SK-N-SH (cell line): ENCODE results near the gene PRDM7. TPM values are rescaled to one million over a fixed set of nuclear protein-coding genes. Genes with fewer than 3 reads are reported as not detected.
A peak's percentile ranks its signal among the peaks of the same experiment; 100 is the strongest.
"Not testable (repeated sequence)": the region's sequence is repeated elsewhere in the genome, so short reads cannot be mapped to it uniquely, and the experiment has no call there.

Experiments
- CTCF ChIA-PET: fragments of 300-600, 350-600 bp; formaldehyde crosslinking; extraction: SDS; loops from one replicate; lab custom pipeline; 2021; lab: Yijun Ruan, JAX
- POLR2A ChIA-PET: fragments of 350-600 bp; sonication (Branson Sonifier 250); formaldehyde crosslinking; extraction: SDS; loops from one replicate; lab custom pipeline; 2020; ENCODE audit warnings: antibody characterized with exemption, inconsistent platforms; lab: Yijun Ruan, JAX
- DNase-seq: peaks from one replicate; pipeline ENCODE4 v3.0.0; 2012
- H2AFZ ChIP-seq: fragments of 200-600 bp; sonication (generic); 2 replicates; pipeline ENCODE4 v1.8.1; 2016; ENCODE audit warnings: antibody characterized with exemption, mild to moderate bottlenecking, low read depth
- H3F3A ChIP-seq: fragments of 200-600 bp; sonication (generic); replicated peaks from 2 replicates; pipeline ENCODE3; 2016; ENCODE audit warnings: antibody characterized with exemption, mild to moderate bottlenecking; ENCODE audit not compliant: insufficient read depth
- H3K27ac ChIP-seq, 2 experiments: fragments of 200-500 bp in 1 of 2; fragments of 200-600 bp in 1 of 2; sonication (Bioruptor generic) in 1 of 2; sonication (generic), shearing (Covaris generic) in 1 of 2; 2 replicates each; pipeline versions ENCODE4 v1.5.1 to v1.6.1; 2014 to 2016; ENCODE audit warnings: low read depth in 2 of 2, inconsistent platforms in 1 of 2, low read length in 1 of 2, mild to moderate bottlenecking in 1 of 2, mixed read lengths in 1 of 2
- H3K27me3 ChIP-seq: fragments of 200-600 bp; sonication (generic), shearing (Covaris generic); 2 replicates; pipeline ENCODE4 v1.6.1; 2016; ENCODE audit warnings: mixed run types; ENCODE audit not compliant: insufficient read depth
- H3K36me3 ChIP-seq, 2 experiments: fragments of 200-500 bp in 1 of 2; fragments of 200-600 bp in 1 of 2; sonication (Bioruptor generic) in 1 of 2; sonication (generic) in 1 of 2; replicated peaks in 1 of 2; 2 replicates each; pipeline versions ENCODE3 to v1.5.1; 2014 to 2016; ENCODE audit warnings: low read length in 1 of 2, mild to moderate bottlenecking in 1 of 2; ENCODE audit not compliant: insufficient read depth in 2 of 2, control insufficient read depth in 1 of 2
- H3K4me1 ChIP-seq, 2 experiments: fragments of 200-500 bp in 1 of 2; fragments of 200-600 bp in 1 of 2; sonication (Bioruptor generic) in 1 of 2; sonication (generic), shearing (Covaris generic) in 1 of 2; 2 replicates each; pipeline versions ENCODE4 v1.5.1 to v1.6.1; 2014 to 2016; ENCODE audit warnings: low read depth in 1 of 2, low read length in 1 of 2, mixed run types in 1 of 2; ENCODE audit not compliant: insufficient read depth in 2 of 2, control insufficient read depth in 1 of 2
- H3K4me2 ChIP-seq: fragments of 200-600 bp; sonication (generic), shearing (Covaris generic); 2 replicates; pipeline ENCODE4 v1.6.1; 2017; ENCODE audit warnings: mixed run types
- H3K4me3 ChIP-seq, 2 experiments: fragments of 200-500 bp in 1 of 2; fragments of 200-600 bp in 1 of 2; sonication (Bioruptor generic) in 1 of 2; sonication (generic), shearing (Covaris generic) in 1 of 2; 2 replicates each; pipeline versions ENCODE4 v1.5.1 to v1.8.1; 2014 to 2016; ENCODE audit warnings: low read depth in 2 of 2, inconsistent platforms in 1 of 2, low read length in 1 of 2, mild to moderate bottlenecking in 1 of 2, mixed read lengths in 1 of 2, moderate library complexity in 1 of 2
- H3K79me2 ChIP-seq: fragments of 200-600 bp; sonication (generic); 2 replicates; pipeline ENCODE4 v1.8.1; 2017; ENCODE audit warnings: mild to moderate bottlenecking; ENCODE audit not compliant: insufficient read depth
- H3K9ac ChIP-seq: fragments of 200-600 bp; sonication (generic); 2 replicates; pipeline ENCODE4 v1.6.1; 2017; ENCODE audit warnings: mixed run types
- H3K9me2 ChIP-seq: fragments of 200-600 bp; sonication (generic); 2 replicates; pipeline ENCODE4 v1.6.1; 2017; ENCODE audit warnings: mixed run types
- H3K9me3 ChIP-seq: fragments of 200-600 bp; sonication (generic); 2 replicates; pipeline ENCODE4 v1.6.1; 2017; ENCODE audit warnings: mixed run types, mild to moderate bottlenecking, moderate library complexity
- H4K20me1 ChIP-seq: fragments of 200-600 bp; sonication (generic); 2 replicates; pipeline ENCODE4 v1.6.1; 2017; ENCODE audit warnings: mild to moderate bottlenecking, mixed run types; ENCODE audit not compliant: insufficient read depth
- EP300 ChIP-seq, 2 experiments: IDR thresholded peaks; 2 replicates each; pipeline versions ENCODE4 v1.4.0 to v1.6.1; 2012; ENCODE audit warnings: borderline replicate concordance in 1 of 2, low read depth in 1 of 2, low read length in 1 of 2
- FOXM1 ChIP-seq: IDR thresholded peaks from 2 replicates; pipeline ENCODE4 v1.4.0; 2012; ENCODE audit warnings: low read depth, mild to moderate bottlenecking
- IRF3 ChIP-seq: fragments of 150-350 bp; IDR thresholded peaks from 2 replicates; pipeline ENCODE4 v1.6.1; 2016; ENCODE audit warnings: mild to moderate bottlenecking, low read depth, low read length
- JUND ChIP-seq: IDR thresholded peaks from 2 replicates; pipeline ENCODE4 v1.4.0; 2012
- NRF1 ChIP-seq: IDR thresholded peaks from 2 replicates; pipeline ENCODE4 v1.6.1; 2012; ENCODE audit warnings: low read depth, mild to moderate bottlenecking, low read length
- RAD21 ChIP-seq: IDR thresholded peaks from 2 replicates; pipeline ENCODE4 v1.6.1; 2012; ENCODE audit warnings: mild to moderate bottlenecking, low read length
- SMC3 ChIP-seq: IDR thresholded peaks from 2 replicates; pipeline ENCODE4 v1.6.1; 2012; ENCODE audit warnings: low read depth, low read length, improper control_type of control experiment
- YY1 ChIP-seq: IDR thresholded peaks from 2 replicates; pipeline ENCODE4 v1.4.0; 2012; ENCODE audit warnings: low read depth, mild to moderate bottlenecking
- WGBS: methylation state at CpG from one replicate; pipeline ENCODE4 v1.1.6; 2017; ENCODE audit warnings: low lambda C conversion rate; 5-methylcytosine and 5-hydroxymethylcytosine counted together
- polyA plus RNA-seq, 3 experiments: library from polyadenylated mRNA; depleted of rRNA; stranded (reverse); fragments of >200 nt; gene quantifications; 2 replicates each; pipeline ENCODE4 v1.2.3, GENCODE V29; 2012
- TF ChIP-seq, protein P1 (sequence below): IDR thresholded peaks from 2 replicates; pipeline ENCODE4 v1.6.1; 2012; ENCODE audit warnings: mild to moderate bottlenecking, low read depth, low read length, moderate library complexity

PRDM7 gene
- polyA plus RNA-seq, 1 of the 3 experiments (the other 2 are of a cell fraction), result not detected

- Histone ChIP-seq H3K4me2 (no peak overlapping the region), H3K9me3 (peaks cover 6% of the 10 kb centered on the region; the same call in 1 of the 2 replicates), H3K9me2 (no peaks in the 10 kb centered on the region), H4K20me1 (no peaks in the 10 kb centered on the region), H2AFZ (0 out of 2 replicates have a peak overlapping the region, but pooled peaks have one; percentile 35), H3K79me2 (no peaks in the 10 kb centered on the region), H3K36me3 (no peaks in the 10 kb centered on the region), H3K27me3 (no peaks in the 10 kb centered on the region), H3K27ac (no peak overlapping the region), H3F3A (no peaks in the 10 kb centered on the region), H3K9ac (no peak overlapping the region), H3K4me1 (no peaks in the 10 kb centered on the region), H3K4me3 (no peak overlapping the region)
- no peak for TF ChIP-seq NRF1
- no peak for TF ChIP-seq RAD21
- no peak for TF ChIP-seq YY1
- no peak for TF ChIP-seq SMC3
- no peak for TF ChIP-seq FOXM1
- TF ChIP-seq, protein P1, sequence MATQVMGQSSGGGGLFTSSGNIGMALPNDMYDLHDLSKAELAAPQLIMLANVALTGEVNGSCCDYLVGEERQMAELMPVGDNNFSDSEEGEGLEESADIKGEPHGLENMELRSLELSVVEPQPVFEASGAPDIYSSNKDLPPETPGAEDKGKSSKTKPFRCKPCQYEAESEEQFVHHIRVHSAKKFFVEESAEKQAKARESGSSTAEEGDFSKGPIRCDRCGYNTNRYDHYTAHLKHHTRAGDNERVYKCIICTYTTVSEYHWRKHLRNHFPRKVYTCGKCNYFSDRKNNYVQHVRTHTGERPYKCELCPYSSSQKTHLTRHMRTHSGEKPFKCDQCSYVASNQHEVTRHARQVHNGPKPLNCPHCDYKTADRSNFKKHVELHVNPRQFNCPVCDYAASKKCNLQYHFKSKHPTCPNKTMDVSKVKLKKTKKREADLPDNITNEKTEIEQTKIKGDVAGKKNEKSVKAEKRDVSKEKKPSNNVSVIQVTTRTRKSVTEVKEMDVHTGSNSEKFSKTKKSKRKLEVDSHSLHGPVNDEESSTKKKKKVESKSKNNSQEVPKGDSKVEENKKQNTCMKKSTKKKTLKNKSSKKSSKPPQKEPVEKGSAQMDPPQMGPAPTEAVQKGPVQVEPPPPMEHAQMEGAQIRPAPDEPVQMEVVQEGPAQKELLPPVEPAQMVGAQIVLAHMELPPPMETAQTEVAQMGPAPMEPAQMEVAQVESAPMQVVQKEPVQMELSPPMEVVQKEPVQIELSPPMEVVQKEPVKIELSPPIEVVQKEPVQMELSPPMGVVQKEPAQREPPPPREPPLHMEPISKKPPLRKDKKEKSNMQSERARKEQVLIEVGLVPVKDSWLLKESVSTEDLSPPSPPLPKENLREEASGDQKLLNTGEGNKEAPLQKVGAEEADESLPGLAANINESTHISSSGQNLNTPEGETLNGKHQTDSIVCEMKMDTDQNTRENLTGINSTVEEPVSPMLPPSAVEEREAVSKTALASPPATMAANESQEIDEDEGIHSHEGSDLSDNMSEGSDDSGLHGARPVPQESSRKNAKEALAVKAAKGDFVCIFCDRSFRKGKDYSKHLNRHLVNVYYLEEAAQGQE, result no peak
- ChIA-PET CTCF (no interaction called here), POLR2A (no interaction called here)
- DNase-seq, result no peak
- 36% methylated on average over 7 of the region's 8 CpGs for WGBS
Measured at GRCh38 chr16:90057738-90058173, 19.4 kb downstream of the PRDM7 start.

GRCh38 chr16:90056521-90056920 lies 20.6 kb downstream of the PRDM7 start:
- POLR2A ChIA-PET, H3K4me2 ChIP-seq, H3K27me3 ChIP-seq, H2AFZ ChIP-seq, H3F3A ChIP-seq, H3K4me1 ChIP-seq, H3K9ac ChIP-seq, H4K20me1 ChIP-seq, H3K9me3 ChIP-seq, H3K36me3 ChIP-seq, H3K9me2 ChIP-seq, H3K27ac ChIP-seq, H3K4me3 ChIP-seq, DNase-seq, H3K79me2 ChIP-seq: not testable (repeated sequence)
- WGBS, result 62% methylated on average over 13 of the region's 15 CpGs
- CTCF ChIA-PET, result interaction anchor here (1.4 to 3.1 kb wide), 2 partner anchors 8 to 25 kb away, joined by 3 to 16 read pairs; no protein-coding TSS in a partner anchor

DNA sequence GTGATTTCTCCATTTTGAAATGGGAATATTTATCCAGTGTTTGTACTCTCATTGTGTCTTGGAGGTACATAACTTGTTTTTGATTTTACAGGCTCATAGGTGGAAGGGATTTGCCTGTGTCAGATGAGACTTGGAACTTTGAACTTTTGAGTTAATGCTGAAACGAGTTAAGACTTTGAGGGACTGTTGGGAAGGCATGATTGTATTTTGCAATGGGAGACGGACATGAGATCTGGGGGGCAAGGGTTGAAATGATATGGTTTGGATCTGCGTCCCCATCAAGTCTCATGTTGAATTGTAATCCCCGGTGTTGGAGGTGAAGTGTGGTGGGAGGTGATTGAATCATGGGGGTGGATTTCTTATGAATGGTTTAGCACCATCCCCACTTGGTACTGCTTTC lies 21.8 kb downstream of the PRDM7 start:
- Histone ChIP-seq H3K9me3 (peaks cover 6% of the 10 kb centered on the region; the same call in 1 of the 2 replicates), H3K9ac (no peak overlapping the region), H3K27ac (no peak overlapping the region), H4K20me1 (no peaks in the 10 kb centered on the region), H3K27me3 (no peaks in the 10 kb centered on the region), H3F3A (no peaks in the 10 kb centered on the region), H3K4me1 (no peaks in the 10 kb centered on the region), H3K9me2 (no peaks in the 10 kb centered on the region), H3K36me3 (no peaks in the 10 kb centered on the region), H3K79me2 (no peaks in the 10 kb centered on the region), H3K4me3 (no peak overlapping the region), H2AFZ (no peak overlapping the region), H3K4me2 (no peak overlapping the region)
- DNase-seq, result no peak
- WGBS, result 34% methylated on average over 4 of the region's 4 CpGs
- TF ChIP-seq EP300 (IDR thresholded peaks at IDR 0.05; ENCODE audit: borderline replicate concordance in 1 of 2, low read depth in 1 of 2, low read length in 1 of 2) (no peak), IRF3 (no peak), FOXM1 (no peak), JUND (no peak)
- ChIA-PET CTCF (interaction anchor here (1.4 to 3.1 kb wide), 3 partner anchors 9 to 26 kb away, joined by 3 to 16 read pairs (median 4); no protein-coding TSS in a partner anchor), POLR2A (no interaction called here)
